HG02938 (cell line): ENCODE results near the gene NAGK.
"Not testable (repeated sequence)": the region's sequence is repeated elsewhere in the genome, so short reads cannot be mapped to it uniquely, and the experiment has no call there.

ENCODE experiments used
- ATAC-seq: cut with Tn5 transposase; IDR thresholded peaks from one replicate; pipeline ENCODE4 v1.9.1; 2021; ENCODE audit warnings: mild to moderate bottlenecking, moderate library complexity; ENCODE audit not compliant: unreplicated experiment

Gene NAGK

GRCh38 chr2:71102981-71103681 lies 34.7 kb downstream of the NAGK start:
- no peak for ATAC-seq

- ATAC-seq, result no peak
These were observed 35.4 kb downstream of the NAGK start for GRCh38 chr2:71103809-71104208.

GRCh38 chr2:71106463-71106862 lies 38.0 kb downstream of the NAGK start:
- not testable (repeated sequence) for ATAC-seq

GRCh38 chr2:71108091-71108490 lies 39.6 kb downstream of the NAGK start:
- ATAC-seq, result no peak

- ATAC-seq, result no peak
These were observed 45.4 kb downstream of the NAGK start for GRCh38 chr2:71113843-71114242.

- ATAC-seq, result no peak
These were observed 48.6 kb downstream of the NAGK start for GRCh38 chr2:71117063-71117462.

- no peak for ATAC-seq
These were observed 51.7 kb downstream of the NAGK start for GRCh38 chr2:71120195-71120594.

- no peak for ATAC-seq
These were observed 53.0 kb downstream of the NAGK start for GRCh38 chr2:71121479-71121878.

- ATAC-seq, result no peak
These were observed 54.2 kb downstream of the NAGK start for GRCh38 chr2:71122387-71123298.

- no peak for ATAC-seq
These were observed 57.3 kb downstream of the NAGK start for GRCh38 chr2:71125506-71126294.

- ATAC-seq, result no peak
These were observed 58.5 kb downstream of the NAGK start for GRCh38 chr2:71126957-71127356.
